ENCODE data around the gene DIAPH3. TPM values are rescaled to one million over a fixed set of nuclear protein-coding genes. Genes with fewer than 3 reads are reported as not detected.

Gene DIAPH3
- polyA plus RNA-seq, 5 donors = 5.8 to 21.1 (median 12.7) TPM

DNA sequence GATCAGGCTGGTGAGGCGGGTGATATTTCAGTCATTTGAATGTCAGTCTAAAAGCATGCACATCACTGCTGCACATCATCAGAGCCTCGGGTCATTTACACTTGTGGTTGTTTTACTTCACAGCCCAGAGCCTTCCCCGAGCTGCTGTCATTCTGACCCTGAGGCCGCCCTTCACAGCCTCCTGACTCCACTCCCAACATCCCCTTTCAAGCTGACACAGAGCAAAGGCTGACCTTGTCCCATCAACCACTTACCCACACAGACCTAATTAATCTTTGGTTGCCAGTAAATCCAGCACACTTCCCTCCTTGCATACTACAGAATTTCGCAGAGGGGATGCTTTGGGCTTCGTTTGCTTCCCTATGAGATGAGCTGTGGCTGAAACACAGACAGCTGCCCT lies 528.1 kb downstream of the DIAPH3 start:
- DNase-seq = no peak

DNA sequence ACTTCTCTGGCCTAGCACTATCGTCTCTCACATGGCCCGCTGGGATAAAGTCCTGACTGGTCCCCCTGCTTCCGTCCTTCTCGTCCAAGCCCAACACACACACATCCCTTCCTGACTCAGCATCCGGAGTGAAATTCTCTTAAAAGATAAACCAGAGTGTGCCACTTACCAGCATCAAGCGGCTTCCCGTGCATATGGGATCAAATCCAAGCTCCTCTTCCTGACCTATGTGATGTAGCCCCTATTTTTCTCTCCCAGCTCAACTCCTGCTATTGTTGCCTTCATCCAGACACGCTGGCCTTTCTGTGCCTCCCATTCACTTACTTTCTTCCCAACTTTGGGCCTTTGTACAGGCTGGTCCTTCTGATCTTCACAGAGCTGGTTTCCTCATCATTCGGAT lies 530.4 kb downstream of the DIAPH3 start:
- DNase-seq = peak in 1 of 2 donors; percentile 8

DNA sequence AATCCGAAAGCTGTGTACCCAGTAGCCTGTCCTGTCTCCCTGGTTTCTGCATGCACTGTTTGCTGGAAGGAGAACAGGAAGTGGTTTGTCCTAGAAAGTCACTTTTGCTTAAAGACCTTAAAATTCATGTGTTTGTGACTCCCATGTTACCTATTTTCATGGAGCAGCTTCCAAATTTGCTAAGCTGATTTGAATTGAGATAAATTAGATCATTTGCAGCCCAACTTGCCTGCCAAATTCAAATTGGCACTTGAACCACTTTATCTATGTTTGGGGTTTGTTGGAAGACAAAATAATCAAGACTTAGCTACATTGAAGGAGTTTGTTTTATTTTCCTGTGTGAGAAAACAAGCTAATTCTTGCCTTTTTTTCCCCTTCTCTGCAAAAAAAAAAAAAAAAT lies 532.5 kb downstream of the DIAPH3 start:
- no peak for DNase-seq

DNA sequence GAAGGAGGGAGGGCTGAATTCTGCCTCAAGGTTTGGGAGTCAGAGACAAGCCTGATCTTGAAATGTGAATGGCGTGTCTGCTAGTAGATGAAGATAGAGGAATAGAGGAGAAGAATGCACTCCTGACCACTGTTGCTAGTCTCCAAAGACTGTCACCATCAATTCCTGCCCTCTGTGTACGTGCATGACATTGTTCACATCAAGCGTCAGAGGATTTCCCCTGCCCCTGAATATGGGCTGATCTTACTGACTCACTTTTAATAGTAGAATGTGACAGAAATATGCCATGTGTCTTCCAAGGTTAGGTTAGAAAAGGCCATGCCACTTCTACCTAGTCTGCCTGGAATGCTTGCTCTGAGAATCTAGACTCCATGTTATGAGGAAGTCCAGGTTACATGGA lies 538.6 kb downstream of the DIAPH3 start:
- no peak for DNase-seq

DNA sequence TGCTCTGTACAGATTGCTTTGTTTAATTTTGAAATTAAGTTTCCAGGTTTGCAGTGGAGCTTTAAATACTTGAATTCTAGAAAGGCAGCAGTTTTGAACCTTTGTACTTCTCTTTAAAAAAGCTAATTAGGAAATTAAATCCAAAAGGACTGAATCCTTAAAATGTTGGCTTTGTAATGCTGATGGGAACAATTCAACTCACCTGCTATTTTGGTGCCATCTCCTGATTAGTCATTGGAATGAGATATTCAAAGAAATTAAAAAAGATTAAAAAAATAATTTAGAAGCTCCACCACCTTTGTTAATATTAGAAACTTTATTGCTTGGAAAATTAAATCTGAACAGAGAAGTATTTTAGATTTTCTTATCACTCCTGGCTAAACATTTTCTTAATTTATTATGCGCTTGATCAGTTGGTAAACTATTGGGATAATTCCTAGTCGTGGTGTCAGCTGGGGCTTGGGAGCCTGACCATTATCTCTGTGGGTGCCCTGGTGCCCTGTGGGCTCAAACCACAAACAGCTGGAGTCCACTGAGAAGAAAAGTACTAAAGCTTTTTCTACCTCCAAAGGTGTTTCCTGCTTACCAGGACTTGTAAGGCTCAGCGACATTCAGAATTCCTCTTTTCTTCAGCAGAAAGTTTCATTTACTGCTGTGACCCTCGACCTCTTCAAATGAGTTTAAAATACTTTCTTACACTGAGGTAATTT lies 540.4 kb downstream of the DIAPH3 start:
- DNase-seq = no peak

DNA sequence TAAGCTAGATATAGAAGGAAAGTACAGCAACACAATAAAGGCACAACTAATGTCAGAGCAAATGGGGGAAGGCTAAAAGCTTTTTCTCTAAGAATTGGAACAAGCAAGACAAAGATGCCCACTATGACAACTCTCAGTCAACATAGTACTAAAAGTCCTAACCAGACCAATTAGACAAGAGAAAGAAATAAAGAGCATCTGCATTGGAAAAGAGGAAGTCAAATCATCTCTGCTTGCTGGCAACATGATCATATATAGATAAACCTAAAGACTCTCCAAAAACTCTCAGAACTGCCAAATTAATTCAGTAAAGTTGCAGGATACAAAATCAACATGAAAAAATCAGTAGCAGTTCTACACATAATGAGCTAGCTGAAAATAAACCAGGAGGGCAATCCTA lies 542.0 kb downstream of the DIAPH3 start:
- DNase-seq = no peak

Other genes with a start within 250 kb of the DIAPH3 start
- gene TDRD3, start 233.3 kb upstream of the DIAPH3 start, polyA plus RNA-seq (ENCODE audit: insufficient read depth in 1 of 5, insufficient read length in 5 of 5, low replicate concordance in 1 of 5) = 10 to 100 TPM; 30.3 to 49.7 (median 42.9) TPM

Data from right lung (tissue), 5 donors.